Thyroid gland (tissue), 4 donors: Measurements from ENCODE around the gene ANKMY2.
"Not testable (repeated sequence)": the region's sequence is repeated elsewhere in the genome, so short reads cannot be mapped to it uniquely, and the experiment has no call there.

Source experiments
- CTCF ChIP-seq, 6 experiments: fragments of 200-600 bp in 3 of 6; fragments of 450-650 bp in 3 of 6; sonication (generic) in 3 of 6; IDR thresholded peaks; one replicate each; pipeline ENCODE4 v1.5.1; 2016 to 2019; ENCODE audit warnings: antibody characterized with exemption in 6 of 6, mild to moderate bottlenecking in 2 of 6, inconsistent platforms in 1 of 6, moderate library complexity in 1 of 6
- POLR2A ChIP-seq, 2 donors: fragments of 450-650 bp; IDR thresholded peaks; one replicate each; pipeline ENCODE4 v1.6.1; 2017; ENCODE audit warnings: antibody characterized with exemption in 2 of 2, mild to moderate bottlenecking in 2 of 2, moderate library complexity in 1 of 2

GRCh38 chr7:16659854-16660497 is 14.4 kb upstream of the ANKMY2 start:
- not testable (repeated sequence) for TF ChIP-seq POLR2A, CTCF (IDR thresholded peaks at IDR 0.05)
